SK-N-MC (cell line): ENCODE data around the gene CHST3.

Experiments used
- EZH2 ChIP-seq: fragments of 200-600 bp; sonication (generic); IDR thresholded peaks from one replicate; pipeline ENCODE4 v1.6.1; 2017; ENCODE audit warnings: antibody characterized with exemption
- POLR2AphosphoS5 ChIP-seq: IDR thresholded peaks from 2 replicates; pipeline ENCODE4 v1.6.1; 2012; ENCODE audit warnings: mild to moderate bottlenecking, low read depth, low read length, borderline replicate concordance

- TF ChIP-seq EZH2 (no peak), POLR2AphosphoS5 (no peak)
Measured at GRCh38 chr10:72039377-72039776, 75.2 kb downstream of the CHST3 start.
